Neural progenitor cell (in vitro differentiated cells): ENCODE results near the gene RIMS1.

Experiments used
- EZH2 ChIP-seq: fragments of 200-600 bp; sonication (generic); IDR thresholded peaks from 2 replicates; pipeline ENCODE4 v1.6.1; 2017; ENCODE audit warnings: antibody characterized with exemption, mild to moderate bottlenecking, moderate library complexity
- TF ChIP-seq, protein P1 (sequence below): fragments of 200-600 bp; sonication (generic); IDR thresholded peaks from 2 replicates; pipeline ENCODE4 v1.5.1; 2017; ENCODE audit warnings: antibody characterized with exemption, mild to moderate bottlenecking

DNA sequence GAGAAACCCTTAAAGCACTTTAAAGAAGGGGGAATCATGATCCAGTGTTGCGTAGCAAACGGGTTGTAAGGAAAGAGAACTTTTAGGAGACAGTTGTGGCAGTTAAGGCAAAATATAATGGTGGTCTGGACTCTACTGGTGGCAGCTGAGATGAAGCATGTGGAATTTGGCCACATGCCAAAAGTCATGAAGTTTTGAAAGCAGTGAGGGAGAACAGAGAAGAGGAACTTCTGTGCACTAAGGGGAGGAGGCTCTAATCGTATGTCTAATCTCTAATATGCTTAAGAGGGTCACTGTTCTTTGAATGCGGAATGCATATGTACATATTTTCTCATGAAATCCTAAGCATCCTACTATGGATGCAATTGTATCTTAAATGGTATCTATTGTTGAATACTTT, 91.5 kb downstream of the RIMS1 start:
- no peak for TF ChIP-seq EZH2
- TF ChIP-seq, protein P1, sequence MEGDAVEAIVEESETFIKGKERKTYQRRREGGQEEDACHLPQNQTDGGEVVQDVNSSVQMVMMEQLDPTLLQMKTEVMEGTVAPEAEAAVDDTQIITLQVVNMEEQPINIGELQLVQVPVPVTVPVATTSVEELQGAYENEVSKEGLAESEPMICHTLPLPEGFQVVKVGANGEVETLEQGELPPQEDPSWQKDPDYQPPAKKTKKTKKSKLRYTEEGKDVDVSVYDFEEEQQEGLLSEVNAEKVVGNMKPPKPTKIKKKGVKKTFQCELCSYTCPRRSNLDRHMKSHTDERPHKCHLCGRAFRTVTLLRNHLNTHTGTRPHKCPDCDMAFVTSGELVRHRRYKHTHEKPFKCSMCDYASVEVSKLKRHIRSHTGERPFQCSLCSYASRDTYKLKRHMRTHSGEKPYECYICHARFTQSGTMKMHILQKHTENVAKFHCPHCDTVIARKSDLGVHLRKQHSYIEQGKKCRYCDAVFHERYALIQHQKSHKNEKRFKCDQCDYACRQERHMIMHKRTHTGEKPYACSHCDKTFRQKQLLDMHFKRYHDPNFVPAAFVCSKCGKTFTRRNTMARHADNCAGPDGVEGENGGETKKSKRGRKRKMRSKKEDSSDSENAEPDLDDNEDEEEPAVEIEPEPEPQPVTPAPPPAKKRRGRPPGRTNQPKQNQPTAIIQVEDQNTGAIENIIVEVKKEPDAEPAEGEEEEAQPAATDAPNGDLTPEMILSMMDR: no peak
